GM23338 (cell line): ENCODE data around the gene SCN4B. TPM values are rescaled to one million over a fixed set of nuclear protein-coding genes. Genes with fewer than 3 reads are reported as not detected.

Experiments used
- ATAC-seq: fragments of 200-7000 bp; cut with Tn5 transposase; 3 replicates; pipeline ENCODE4 v1.9.1; 2020
- DNase-seq: peaks from one replicate; pipeline ENCODE4 v3.0.0-alpha.2; 2015; ENCODE audit warnings: low spot score
- H2AFZ ChIP-seq: fragments of 200-600 bp; sonication (generic); 2 replicates; pipeline ENCODE4 v1.8.0; 2016; ENCODE audit warnings: antibody characterized with exemption, mild to moderate bottlenecking, moderate library complexity
- H3F3A ChIP-seq: fragments of 200-600 bp; sonication (generic); replicated peaks from 2 replicates; pipeline ENCODE4 v1.8.0; 2017; ENCODE audit warnings: antibody characterized with exemption, mixed run types, low read depth
- H3K27ac ChIP-seq: fragments of 200-600 bp; sonication (generic); 2 replicates; pipeline ENCODE4 v1.6.1; 2016; ENCODE audit warnings: low read depth
- H3K27me3 ChIP-seq: fragments of 200-600 bp; sonication (generic); 2 replicates; pipeline ENCODE4 v1.8.0; 2016; ENCODE audit warnings: mild to moderate bottlenecking, mixed run types, moderate library complexity; ENCODE audit not compliant: insufficient read depth
- H3K36me3 ChIP-seq: fragments of 200-600 bp; sonication (generic); 2 replicates; pipeline ENCODE4 v1.8.0; 2016; ENCODE audit warnings: mild to moderate bottlenecking; ENCODE audit not compliant: insufficient read depth
- H3K4me1 ChIP-seq: fragments of 200-600 bp; sonication (generic); 2 replicates; pipeline ENCODE4 v1.8.0; 2016; ENCODE audit warnings: mild to moderate bottlenecking, moderate library complexity; ENCODE audit not compliant: insufficient read depth
- H3K4me2 ChIP-seq: fragments of 200-600 bp; sonication (generic); 2 replicates; pipeline ENCODE4 v1.7.1; 2017; ENCODE audit warnings: mixed run types
- H3K4me3 ChIP-seq: fragments of 200-600 bp; sonication (generic); 2 replicates; pipeline ENCODE4 v1.6.1; 2016; ENCODE audit warnings: mixed run types
- H3K79me2 ChIP-seq: fragments of 200-600 bp; sonication (generic); replicated peaks from 2 replicates; pipeline ENCODE4 v1.8.0; 2017; ENCODE audit warnings: mild to moderate bottlenecking; ENCODE audit not compliant: insufficient read depth
- H3K9me2 ChIP-seq: fragments of 200-600 bp; sonication (generic); 2 replicates; pipeline ENCODE4 v1.8.0; 2017; ENCODE audit not compliant: insufficient read depth
- H4K20me1 ChIP-seq: fragments of 200-600 bp; sonication (generic); replicated peaks from 2 replicates; pipeline ENCODE4 v1.8.0; 2017; ENCODE audit warnings: mild to moderate bottlenecking; ENCODE audit not compliant: insufficient read depth
- H3K27ac Mint-ChIP-seq: 2 replicates; pipeline ENCODE4 v1.8.0; 2020; ENCODE audit warnings: inconsistent platforms, mild to moderate bottlenecking, moderate library complexity, mixed read lengths
- H3K27me3 Mint-ChIP-seq: 3 replicates; pipeline ENCODE4 v1.8.0; 2022; ENCODE audit warnings: low read depth, mild to moderate bottlenecking, moderate library complexity, mixed read lengths, inconsistent platforms; ENCODE audit not compliant: insufficient read depth, poor library complexity
- H3K36me3 Mint-ChIP-seq: 3 replicates; pipeline ENCODE4 v1.8.0; 2021; ENCODE audit warnings: low read depth, mild to moderate bottlenecking, inconsistent platforms, moderate library complexity, mixed read lengths
- H3K4me1 Mint-ChIP-seq: 3 replicates; pipeline ENCODE4 v1.8.0; 2020; ENCODE audit warnings: mild to moderate bottlenecking, inconsistent platforms, mixed read lengths
- H3K4me3 Mint-ChIP-seq: 3 replicates; pipeline ENCODE4 v1.8.0; 2021; ENCODE audit warnings: moderate library complexity, mild to moderate bottlenecking, inconsistent platforms, mixed read lengths
- H3K9me3 Mint-ChIP-seq: 3 replicates; pipeline ENCODE4 v1.8.0; 2020; ENCODE audit warnings: moderate library complexity, mild to moderate bottlenecking, inconsistent platforms, mixed read lengths
- CREB1 ChIP-seq: fragments of 250-450 bp; sonication (Bioruptor Pico); IDR thresholded peaks from 2 replicates; pipeline ENCODE4 v1.5.0; 2020; ENCODE audit warnings: low read depth, mild to moderate bottlenecking, moderate library complexity
- EZH2 ChIP-seq: fragments of 200-600 bp; sonication (generic); IDR thresholded peaks from one replicate; pipeline ENCODE4 v1.8.0; 2017; ENCODE audit warnings: antibody characterized with exemption, mild to moderate bottlenecking, low read depth; ENCODE audit not compliant: unreplicated experiment
- JUNB ChIP-seq: IDR thresholded peaks from one replicate; pipeline ENCODE4 v1.6.1; 2016; ENCODE audit warnings: antibody characterized with exemption; ENCODE audit not compliant: unreplicated experiment
- NANOG ChIP-seq: IDR thresholded peaks from 2 replicates; pipeline ENCODE4 v1.6.1; 2016; ENCODE audit warnings: antibody characterized with exemption, borderline replicate concordance
- POLR2AphosphoS5 ChIP-seq: IDR thresholded peaks from 2 replicates; pipeline ENCODE4 v1.6.1; 2016; ENCODE audit warnings: antibody characterized with exemption, low read depth
- REST ChIP-seq: IDR thresholded peaks from one replicate; pipeline ENCODE4 v1.6.1; 2018; ENCODE audit warnings: antibody characterized with exemption; ENCODE audit not compliant: unreplicated experiment
- STAT1 ChIP-seq: IDR thresholded peaks from one replicate; pipeline ENCODE4 v1.6.1; 2016; ENCODE audit warnings: antibody characterized with exemption; ENCODE audit not compliant: unreplicated experiment
- ZNF331 ChIP-seq: fragments of 250-450 bp; sonication (Bioruptor Pico); IDR thresholded peaks from 2 replicates; pipeline ENCODE4 v1.5.0; 2020; ENCODE audit warnings: low read depth, mild to moderate bottlenecking, moderate library complexity
- polyA plus RNA-seq: library from polyadenylated mRNA; unstranded; fragments of >200 nt; fragmentation: Nextera tagmentation; extraction: Ambion mirVana; gene quantifications from 2 replicates; pipeline ENCODE4 v1.2.1, GENCODE V29; 2016
- total RNA-seq: library from RNA; depleted of rRNA; stranded (reverse); fragments of >200 nt; shearing (Covaris generic); gene quantifications from 2 replicates; pipeline ENCODE4 v1.2.3, GENCODE V29; 2014
- TF ChIP-seq, protein P1 (sequence below), 2 experiments: fragments of 200-600 bp in 1 of 2; sonication (generic) in 1 of 2; conservative IDR thresholded peaks; 2 replicates each; pipeline versions ENCODE4 v1.5.1 to v1.6.1; 2016 to 2017; ENCODE audit warnings: antibody characterized with exemption in 2 of 2, low read depth in 2 of 2, mild to moderate bottlenecking in 2 of 2, moderate library complexity in 1 of 2

Gene SCN4B
- total and polyA plus RNA-seq, 2 experiments from 2014 or later, result 0.45 to 3.0 TPM

GRCh38 chr11:118155776-118156530, 3.3 kb upstream of the SCN4B start:
- Histone ChIP-seq H3K27me3 (peaks cover 87% of the 10 kb centered on the region), H3K9me2 (no peaks in the 10 kb centered on the region), H3F3A (0 out of 2 replicates have a peak, but pooled peaks cover 3% of the 10 kb centered on the region), H2AFZ (no peak overlapping the region), H3K4me1 (peaks cover 55% of the 10 kb centered on the region), H3K36me3 (no peaks in the 10 kb centered on the region), H3K4me3 (peak overlapping the region; percentile 94), H3K79me2 (no peaks in the 10 kb centered on the region), H3K4me2 (peak overlapping the region; percentile 98), H3K27ac (no peak overlapping the region), H4K20me1 (no peaks in the 10 kb centered on the region)
- peaks cover 68% of the 10 kb centered on the region for H3K27me3 Mint-ChIP-seq
- TF ChIP-seq NANOG (no peak), EZH2 (peak; percentile 7)
- no peak overlapping the region for H3K27ac Mint-ChIP-seq
- peak overlapping the region; percentile 63; the same call in 2 of the 3 replicates for H3K4me3 Mint-ChIP-seq
- peaks cover 51% of the 10 kb centered on the region for H3K4me1 Mint-ChIP-seq
- no peaks in the 10 kb centered on the region for H3K9me3 Mint-ChIP-seq
- H3K36me3 Mint-ChIP-seq, result no peaks in the 10 kb centered on the region
- ATAC-seq (peak; percentile 2), DNase-seq (no peak)

- Histone ChIP-seq H3K79me2 (no peaks in the 10 kb centered on the region), H4K20me1 (no peaks in the 10 kb centered on the region), H3F3A (0 out of 2 replicates have a peak, but pooled peaks cover 3% of the 10 kb centered on the region), H3K4me3 (peak overlapping the region; percentile 94), H3K4me2 (peak overlapping the region; percentile 98), H3K36me3 (no peaks in the 10 kb centered on the region), H3K27ac (no peak overlapping the region), H3K9me2 (no peaks in the 10 kb centered on the region), H3K4me1 (peaks cover 55% of the 10 kb centered on the region), H3K27me3 (peaks cover 97% of the 10 kb centered on the region), H2AFZ (no peak overlapping the region)
- TF ChIP-seq JUNB, result no peak
- no peak for TF ChIP-seq STAT1
- no peak for TF ChIP-seq ZNF331 (CRISPR knock-in tag)
- TF ChIP-seq CREB1 (CRISPR knock-in tag), result no peak
- TF ChIP-seq, protein P1, sequence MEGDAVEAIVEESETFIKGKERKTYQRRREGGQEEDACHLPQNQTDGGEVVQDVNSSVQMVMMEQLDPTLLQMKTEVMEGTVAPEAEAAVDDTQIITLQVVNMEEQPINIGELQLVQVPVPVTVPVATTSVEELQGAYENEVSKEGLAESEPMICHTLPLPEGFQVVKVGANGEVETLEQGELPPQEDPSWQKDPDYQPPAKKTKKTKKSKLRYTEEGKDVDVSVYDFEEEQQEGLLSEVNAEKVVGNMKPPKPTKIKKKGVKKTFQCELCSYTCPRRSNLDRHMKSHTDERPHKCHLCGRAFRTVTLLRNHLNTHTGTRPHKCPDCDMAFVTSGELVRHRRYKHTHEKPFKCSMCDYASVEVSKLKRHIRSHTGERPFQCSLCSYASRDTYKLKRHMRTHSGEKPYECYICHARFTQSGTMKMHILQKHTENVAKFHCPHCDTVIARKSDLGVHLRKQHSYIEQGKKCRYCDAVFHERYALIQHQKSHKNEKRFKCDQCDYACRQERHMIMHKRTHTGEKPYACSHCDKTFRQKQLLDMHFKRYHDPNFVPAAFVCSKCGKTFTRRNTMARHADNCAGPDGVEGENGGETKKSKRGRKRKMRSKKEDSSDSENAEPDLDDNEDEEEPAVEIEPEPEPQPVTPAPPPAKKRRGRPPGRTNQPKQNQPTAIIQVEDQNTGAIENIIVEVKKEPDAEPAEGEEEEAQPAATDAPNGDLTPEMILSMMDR (conservative IDR thresholded peaks at IDR 0.05; ENCODE audit: low read depth in 2 of 2), result no peak
- no peak for TF ChIP-seq EZH2
- TF ChIP-seq POLR2AphosphoS5, result no peak
- TF ChIP-seq REST, result no peak
- TF ChIP-seq NANOG, result no peak
- Mint-ChIP-seq H3K9me3 (no peaks in the 10 kb centered on the region), H3K4me1 (peaks cover 56% of the 10 kb centered on the region), H3K36me3 (no peaks in the 10 kb centered on the region), H3K4me3 (peak overlapping the region; percentile 78; the same call in 1 of the 3 replicates), H3K27ac (no peak overlapping the region), H3K27me3 (peaks cover 72% of the 10 kb centered on the region)
- DNase-seq (no peak), ATAC-seq (no peak)
Measured at GRCh38 chr11:118154641-118155040, 2.0 kb upstream of the SCN4B start.
